ENCODE data around the gene TMEM151B.

The TMEM151B gene

GRCh38 chr6:44265722-44266233, 4.5 kb upstream of the TMEM151B start:
- no peak for DNase-seq

GRCh38 chr6:44266347-44266746, 3.9 kb upstream of the TMEM151B start:
- DNase-seq: no peak

- DNase-seq: no peak
These were observed 3.0 kb upstream of the TMEM151B start for GRCh38 chr6:44267252-44267651.

GRCh38 chr6:44268095-44268628, 2.1 kb upstream of the TMEM151B start:
- peak; percentile 68 for DNase-seq

GRCh38 chr6:44269178-44269920, 901 bp upstream of the TMEM151B start:
- DNase-seq: no peak

GRCh38 chr6:44270526-44271405, 516 bp downstream of the TMEM151B start:
- no peak for DNase-seq

GRCh38 chr6:44271406-44271723, 1.1 kb downstream of the TMEM151B start:
- DNase-seq: no peak

- no peak for DNase-seq
These were observed 1.7 kb downstream of the TMEM151B start for GRCh38 chr6:44271914-44272313.

- DNase-seq: no peak
These were observed 2.3 kb downstream of the TMEM151B start for GRCh38 chr6:44272529-44272928.

GRCh38 chr6:44272999-44273566, 2.8 kb downstream of the TMEM151B start:
- no peak for DNase-seq

- DNase-seq: no peak
These were observed 3.4 kb downstream of the TMEM151B start for GRCh38 chr6:44273617-44274016.

GRCh38 chr6:44275271-44275748, 5.1 kb downstream of the TMEM151B start:
- DNase-seq: no peak

GRCh38 chr6:44275749-44276648, 5.7 kb downstream of the TMEM151B start:
- DNase-seq: peak; percentile 34

GRCh38 chr6:44276667-44277640, 6.7 kb downstream of the TMEM151B start:
- no peak for DNase-seq

GRCh38 chr6:44277763-44278162, 7.5 kb downstream of the TMEM151B start:
- DNase-seq: no peak

- DNase-seq: no peak
These were observed 8.1 kb downstream of the TMEM151B start for GRCh38 chr6:44278315-44278714.

- no peak for DNase-seq
These were observed 8.8 kb downstream of the TMEM151B start for GRCh38 chr6:44278774-44279697.

- DNase-seq: no peak
These were observed 13.9 kb downstream of the TMEM151B start for GRCh38 chr6:44284121-44284520.

GRCh38 chr6:44284867-44285266, 14.6 kb downstream of the TMEM151B start:
- DNase-seq: no peak
